SK-N-SH (cell line): ENCODE results near the gene STK32C. TPM values are rescaled to one million over a fixed set of nuclear protein-coding genes. Genes with fewer than 3 reads are reported as not detected.

Source experiments
- CTCF ChIA-PET: fragments of 300-600, 350-600 bp; formaldehyde crosslinking; extraction: SDS; loops from one replicate; lab custom pipeline; 2021; lab: Yijun Ruan, JAX
- POLR2A ChIA-PET: fragments of 350-600 bp; sonication (Branson Sonifier 250); formaldehyde crosslinking; extraction: SDS; loops from one replicate; lab custom pipeline; 2020; ENCODE audit warnings: antibody characterized with exemption, inconsistent platforms; lab: Yijun Ruan, JAX
- DNase-seq: peaks from one replicate; pipeline ENCODE4 v3.0.0; 2012
- H2AFZ ChIP-seq: fragments of 200-600 bp; sonication (generic); 2 replicates; pipeline ENCODE4 v1.8.1; 2016; ENCODE audit warnings: antibody characterized with exemption, mild to moderate bottlenecking, low read depth
- H3F3A ChIP-seq: fragments of 200-600 bp; sonication (generic); replicated peaks from 2 replicates; pipeline ENCODE3; 2016; ENCODE audit warnings: antibody characterized with exemption, mild to moderate bottlenecking; ENCODE audit not compliant: insufficient read depth
- H3K27ac ChIP-seq, 2 experiments: fragments of 200-500 bp in 1 of 2; fragments of 200-600 bp in 1 of 2; sonication (Bioruptor generic) in 1 of 2; sonication (generic), shearing (Covaris generic) in 1 of 2; 2 replicates each; pipeline versions ENCODE4 v1.5.1 to v1.6.1; 2014 to 2016; ENCODE audit warnings: low read depth in 2 of 2, inconsistent platforms in 1 of 2, low read length in 1 of 2, mild to moderate bottlenecking in 1 of 2, mixed read lengths in 1 of 2
- H3K27me3 ChIP-seq: fragments of 200-600 bp; sonication (generic), shearing (Covaris generic); 2 replicates; pipeline ENCODE4 v1.6.1; 2016; ENCODE audit warnings: mixed run types; ENCODE audit not compliant: insufficient read depth
- H3K36me3 ChIP-seq, 2 experiments: fragments of 200-500 bp in 1 of 2; fragments of 200-600 bp in 1 of 2; sonication (Bioruptor generic) in 1 of 2; sonication (generic) in 1 of 2; replicated peaks in 1 of 2; 2 replicates each; pipeline versions ENCODE3 to v1.5.1; 2014 to 2016; ENCODE audit warnings: low read length in 1 of 2, mild to moderate bottlenecking in 1 of 2; ENCODE audit not compliant: insufficient read depth in 2 of 2, control insufficient read depth in 1 of 2
- H3K4me1 ChIP-seq, 2 experiments: fragments of 200-500 bp in 1 of 2; fragments of 200-600 bp in 1 of 2; sonication (Bioruptor generic) in 1 of 2; sonication (generic), shearing (Covaris generic) in 1 of 2; 2 replicates each; pipeline versions ENCODE4 v1.5.1 to v1.6.1; 2014 to 2016; ENCODE audit warnings: low read depth in 1 of 2, low read length in 1 of 2, mixed run types in 1 of 2; ENCODE audit not compliant: insufficient read depth in 2 of 2, control insufficient read depth in 1 of 2
- H3K4me2 ChIP-seq: fragments of 200-600 bp; sonication (generic), shearing (Covaris generic); 2 replicates; pipeline ENCODE4 v1.6.1; 2017; ENCODE audit warnings: mixed run types
- H3K4me3 ChIP-seq, 2 experiments: fragments of 200-500 bp in 1 of 2; fragments of 200-600 bp in 1 of 2; sonication (Bioruptor generic) in 1 of 2; sonication (generic), shearing (Covaris generic) in 1 of 2; 2 replicates each; pipeline versions ENCODE4 v1.5.1 to v1.8.1; 2014 to 2016; ENCODE audit warnings: low read depth in 2 of 2, inconsistent platforms in 1 of 2, low read length in 1 of 2, mild to moderate bottlenecking in 1 of 2, mixed read lengths in 1 of 2, moderate library complexity in 1 of 2
- H3K79me2 ChIP-seq: fragments of 200-600 bp; sonication (generic); 2 replicates; pipeline ENCODE4 v1.8.1; 2017; ENCODE audit warnings: mild to moderate bottlenecking; ENCODE audit not compliant: insufficient read depth
- H3K9ac ChIP-seq: fragments of 200-600 bp; sonication (generic); 2 replicates; pipeline ENCODE4 v1.6.1; 2017; ENCODE audit warnings: mixed run types
- H3K9me2 ChIP-seq: fragments of 200-600 bp; sonication (generic); 2 replicates; pipeline ENCODE4 v1.6.1; 2017; ENCODE audit warnings: mixed run types
- H3K9me3 ChIP-seq: fragments of 200-600 bp; sonication (generic); 2 replicates; pipeline ENCODE4 v1.6.1; 2017; ENCODE audit warnings: mixed run types, mild to moderate bottlenecking, moderate library complexity
- H4K20me1 ChIP-seq: fragments of 200-600 bp; sonication (generic); 2 replicates; pipeline ENCODE4 v1.6.1; 2017; ENCODE audit warnings: mild to moderate bottlenecking, mixed run types; ENCODE audit not compliant: insufficient read depth
- EP300 ChIP-seq, 2 experiments: IDR thresholded peaks; 2 replicates each; pipeline versions ENCODE4 v1.4.0 to v1.6.1; 2012; ENCODE audit warnings: borderline replicate concordance in 1 of 2, low read depth in 1 of 2, low read length in 1 of 2
- EZH2phosphoT487 ChIP-seq: fragments of 200-600 bp; sonication (generic); IDR thresholded peaks from 2 replicates; pipeline ENCODE4 v1.6.1; 2017; ENCODE audit warnings: low read depth, mixed run types, mild to moderate bottlenecking, antibody characterized with exemption, moderate library complexity, borderline replicate concordance
- FOSL2 ChIP-seq: IDR thresholded peaks from 2 replicates; pipeline ENCODE4 v1.4.0; 2012; ENCODE audit warnings: low read depth, mild to moderate bottlenecking, moderate library complexity, borderline replicate concordance
- FOXJ3 ChIP-seq: sonication (generic); formaldehyde crosslinking; IDR thresholded peaks from 2 replicates; pipeline ENCODE4 v1.5.1; 2020; ENCODE audit warnings: mild to moderate bottlenecking, missing genetic modification reagents
- FOXM1 ChIP-seq: IDR thresholded peaks from 2 replicates; pipeline ENCODE4 v1.4.0; 2012; ENCODE audit warnings: low read depth, mild to moderate bottlenecking
- GABPA ChIP-seq: IDR thresholded peaks from 2 replicates; pipeline ENCODE4 v1.4.0; 2012; ENCODE audit warnings: low read depth, mild to moderate bottlenecking
- IRF3 ChIP-seq: fragments of 150-350 bp; IDR thresholded peaks from 2 replicates; pipeline ENCODE4 v1.6.1; 2016; ENCODE audit warnings: mild to moderate bottlenecking, low read depth, low read length
- JUND ChIP-seq: IDR thresholded peaks from 2 replicates; pipeline ENCODE4 v1.4.0; 2012
- MAX ChIP-seq: IDR thresholded peaks from 2 replicates; pipeline ENCODE4 v1.4.0; 2012; ENCODE audit warnings: low read depth
- MXI1 ChIP-seq: IDR thresholded peaks from 2 replicates; pipeline ENCODE4 v1.6.1; 2012; ENCODE audit warnings: mild to moderate bottlenecking, low read depth, low read length, improper control_type of control experiment
- NFIC ChIP-seq: IDR thresholded peaks from 2 replicates; pipeline ENCODE4 v1.4.0; 2012; ENCODE audit warnings: borderline replicate concordance
- NRF1 ChIP-seq: IDR thresholded peaks from 2 replicates; pipeline ENCODE4 v1.6.1; 2012; ENCODE audit warnings: low read depth, mild to moderate bottlenecking, low read length
- POLR2AphosphoS5 ChIP-seq: IDR thresholded peaks from 2 replicates; pipeline ENCODE4 v1.6.1; 2012; ENCODE audit warnings: low read depth, low read length
- RAD21 ChIP-seq: IDR thresholded peaks from 2 replicates; pipeline ENCODE4 v1.6.1; 2012; ENCODE audit warnings: mild to moderate bottlenecking, low read length
- RFX5 ChIP-seq: IDR thresholded peaks from 2 replicates; pipeline ENCODE4 v1.6.1; 2012; ENCODE audit warnings: mild to moderate bottlenecking, improper control_type of control experiment, low read length
- RXRA ChIP-seq: IDR thresholded peaks from 2 replicates; pipeline ENCODE4 v1.4.0; 2012; ENCODE audit warnings: low read depth, mild to moderate bottlenecking, borderline replicate concordance
- TAF1 ChIP-seq: IDR thresholded peaks from 2 replicates; pipeline ENCODE4 v1.6.1; 2012; ENCODE audit warnings: low read depth, mild to moderate bottlenecking, low read length, moderate library complexity, borderline replicate concordance
- USF1 ChIP-seq: IDR thresholded peaks from 2 replicates; pipeline ENCODE4 v1.4.0; 2012; ENCODE audit warnings: low read depth, borderline replicate concordance
- YY1 ChIP-seq: IDR thresholded peaks from 2 replicates; pipeline ENCODE4 v1.4.0; 2012; ENCODE audit warnings: low read depth, mild to moderate bottlenecking
- whole genome bisulfite sequencing: methylation state at CpG from one replicate; pipeline ENCODE4 v1.1.6; 2017; ENCODE audit warnings: low lambda C conversion rate; 5-methylcytosine and 5-hydroxymethylcytosine counted together
- polyA plus RNA-seq, 3 experiments: library from polyadenylated mRNA; depleted of rRNA; stranded (reverse); fragments of >200 nt; gene quantifications; 2 replicates each; pipeline ENCODE4 v1.2.3, GENCODE V29; 2012
- TF ChIP-seq, protein P1 (sequence below): IDR thresholded peaks from 2 replicates; pipeline ENCODE4; 2012

STK32C gene
- polyA plus RNA-seq, 1 of the 3 experiments (the other 2 are of a cell fraction): 27.8 TPM

GRCh38 chr10:132201111-132201969 lies 106.4 kb downstream of the STK32C start:
- Histone ChIP-seq H3K27ac (no peak overlapping the region), H3F3A (no peaks in the 10 kb centered on the region), H3K36me3 (peaks cover 0 to 23% of the 10 kb centered on the region in 2 experiments), H3K79me2 (no peaks in the 10 kb centered on the region), H2AFZ (no peak overlapping the region), H3K4me1 (no peaks in the 10 kb centered on the region; a peak in 1 of 4 replicates), H4K20me1 (no peaks in the 10 kb centered on the region), H3K9ac (no peak overlapping the region), H3K4me2 (no peak overlapping the region), H3K4me3 (no peak overlapping the region), H3K27me3 (no peaks in the 10 kb centered on the region), H3K9me3 (no peaks in the 10 kb centered on the region), H3K9me2 (no peaks in the 10 kb centered on the region)
- TF ChIP-seq NRF1: no peak
- TF ChIP-seq USF1: no peak
- no peak for TF ChIP-seq JUND
- no peak for TF ChIP-seq RAD21
- no peak for TF ChIP-seq RFX5
- TF ChIP-seq EP300 (IDR thresholded peaks at IDR 0.05; ENCODE audit: borderline replicate concordance in 1 of 2, low read depth in 1 of 2, low read length in 1 of 2): no peak
- no peak for TF ChIP-seq FOXJ3 (CRISPR knock-in tag)
- TF ChIP-seq MXI1: no peak
- no peak for TF ChIP-seq FOXM1
- TF ChIP-seq TAF1: no peak
- no peak for TF ChIP-seq NFIC
- no peak for TF ChIP-seq MAX
- no peak for TF ChIP-seq IRF3
- TF ChIP-seq GABPA: no peak
- no peak for TF ChIP-seq YY1
- TF ChIP-seq EZH2phosphoT487: no peak
- TF ChIP-seq FOSL2: no peak
- TF ChIP-seq POLR2AphosphoS5: no peak
- TF ChIP-seq, protein P1, sequence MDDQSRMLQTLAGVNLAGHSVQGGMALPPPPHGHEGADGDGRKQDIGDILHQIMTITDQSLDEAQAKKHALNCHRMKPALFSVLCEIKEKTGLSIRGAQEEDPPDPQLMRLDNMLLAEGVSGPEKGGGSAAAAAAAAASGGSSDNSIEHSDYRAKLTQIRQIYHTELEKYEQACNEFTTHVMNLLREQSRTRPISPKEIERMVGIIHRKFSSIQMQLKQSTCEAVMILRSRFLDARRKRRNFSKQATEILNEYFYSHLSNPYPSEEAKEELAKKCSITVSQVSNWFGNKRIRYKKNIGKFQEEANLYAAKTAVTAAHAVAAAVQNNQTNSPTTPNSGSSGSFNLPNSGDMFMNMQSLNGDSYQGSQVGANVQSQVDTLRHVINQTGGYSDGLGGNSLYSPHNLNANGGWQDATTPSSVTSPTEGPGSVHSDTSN: no peak
- TF ChIP-seq RXRA: no peak
- no peak for DNase-seq
- ChIA-PET CTCF (no interaction called here), POLR2A (no interaction called here)
- 96% methylated on average over 18 of the region's 35 CpGs for WGBS
